ENCODE measurements around the gene SMYD3. TPM values are rescaled to one million over a fixed set of nuclear protein-coding genes. Genes with fewer than 3 reads are reported as not detected.

The SMYD3 gene
- total RNA-seq, 1 donor from 2014 or later = 23.5 TPM

GRCh38 chr1:246153796-246154212 lies 353.3 kb downstream of the SMYD3 start:
- Histone ChIP-seq H3K4me1 (ENCODE audit: control insufficient read depth in 3 of 3, insufficient read depth in 3 of 3, low read length in 3 of 3) (peaks cover 0 to 2% (median 0%) of the 10 kb centered on the region in 3 donors), H3K4me3 (ENCODE audit: low read length in 3 of 3) (no peak overlapping the region)

GRCh38 chr1:246152986-246153431 lies 354.1 kb downstream of the SMYD3 start:
- Histone ChIP-seq H3K4me3 (ENCODE audit: low read length in 3 of 3) (no peak overlapping the region), H3K9me3 (ENCODE audit: control insufficient read depth in 3 of 3, low read length in 3 of 3) (no peaks in the 10 kb centered on the region), H3K4me1 (ENCODE audit: control insufficient read depth in 3 of 3, insufficient read depth in 3 of 3, low read length in 3 of 3) (peaks cover 0 to 2% (median 0%) of the 10 kb centered on the region in 3 donors), H3K27me3 (ENCODE audit: control insufficient read depth in 3 of 3, insufficient read depth in 3 of 3, low read length in 3 of 3) (no peaks in the 10 kb centered on the region), H3K9ac (ENCODE audit: low read depth in 1 of 3, low read length in 3 of 3) (no peak overlapping the region), H3K36me3 (ENCODE audit: control insufficient read depth in 3 of 3, insufficient read depth in 3 of 3, low read length in 3 of 3) (no peaks in the 10 kb centered on the region), H3K27ac (ENCODE audit: low read depth, low read length) (no peak overlapping the region)

More at GRCh38 chr1:246153796-246154212, 353.3 kb downstream of the SMYD3 start:
- no peaks in the 10 kb centered on the region for H3K36me3 ChIP-seq (ENCODE audit: control insufficient read depth in 3 of 3, insufficient read depth in 3 of 3, low read length in 3 of 3)
- no peak overlapping the region for H3K9ac ChIP-seq (ENCODE audit: low read depth in 1 of 3, low read length in 3 of 3)
- H3K9me3 ChIP-seq (ENCODE audit: control insufficient read depth in 3 of 3, low read length in 3 of 3) = no peaks in the 10 kb centered on the region
- no peaks in the 10 kb centered on the region for H3K27me3 ChIP-seq (ENCODE audit: control insufficient read depth in 3 of 3, insufficient read depth in 3 of 3, low read length in 3 of 3)
- H3K27ac ChIP-seq (ENCODE audit: low read depth, low read length) = no peak overlapping the region

- H3K27me3 ChIP-seq (ENCODE audit: control insufficient read depth in 3 of 3, insufficient read depth in 3 of 3, low read length in 3 of 3) = no peaks in the 10 kb centered on the region
- H3K9ac ChIP-seq (ENCODE audit: low read depth in 1 of 3, low read length in 3 of 3) = no peak overlapping the region
- H3K4me3 ChIP-seq (ENCODE audit: low read length in 3 of 3) = no peak overlapping the region
- H3K36me3 ChIP-seq (ENCODE audit: control insufficient read depth in 3 of 3, insufficient read depth in 3 of 3, low read length in 3 of 3) = no peaks in the 10 kb centered on the region
- no peak overlapping the region for H3K27ac ChIP-seq (ENCODE audit: low read depth, low read length)
- H3K4me1 ChIP-seq (ENCODE audit: control insufficient read depth in 3 of 3, insufficient read depth in 3 of 3, low read length in 3 of 3) = peaks cover 0 to 2% (median 0%) of the 10 kb centered on the region in 3 donors
- no peaks in the 10 kb centered on the region for H3K9me3 ChIP-seq (ENCODE audit: control insufficient read depth in 3 of 3, low read length in 3 of 3)
These were observed 355.2 kb downstream of the SMYD3 start for GRCh38 chr1:246151796-246152434.

GRCh38 chr1:246149543-246149942 lies 357.5 kb downstream of the SMYD3 start:
- no peaks in the 10 kb centered on the region for H3K27me3 ChIP-seq (ENCODE audit: control insufficient read depth in 3 of 3, insufficient read depth in 3 of 3, low read length in 3 of 3)
- no peak overlapping the region for H3K27ac ChIP-seq (ENCODE audit: low read depth, low read length)

GRCh38 chr1:246147524-246148461 lies 359.3 kb downstream of the SMYD3 start:
- no peaks in the 10 kb centered on the region for H3K4me1 ChIP-seq (ENCODE audit: control insufficient read depth in 3 of 3, insufficient read depth in 3 of 3, low read length in 3 of 3)
- H3K9ac ChIP-seq (ENCODE audit: low read depth in 1 of 3, low read length in 3 of 3) = no peak overlapping the region
- no peaks in the 10 kb centered on the region for H3K9me3 ChIP-seq (ENCODE audit: control insufficient read depth in 3 of 3, low read length in 3 of 3)
- no peak overlapping the region for H3K4me3 ChIP-seq (ENCODE audit: low read length in 3 of 3)
- H3K27ac ChIP-seq (ENCODE audit: low read depth, low read length) = no peak overlapping the region
- H3K27me3 ChIP-seq (ENCODE audit: control insufficient read depth in 3 of 3, insufficient read depth in 3 of 3, low read length in 3 of 3) = no peaks in the 10 kb centered on the region
- no peaks in the 10 kb centered on the region for H3K36me3 ChIP-seq (ENCODE audit: control insufficient read depth in 3 of 3, insufficient read depth in 3 of 3, low read length in 3 of 3)

More at GRCh38 chr1:246149543-246149942, 357.5 kb downstream of the SMYD3 start:
- H3K4me1 ChIP-seq (ENCODE audit: control insufficient read depth in 3 of 3, insufficient read depth in 3 of 3, low read length in 3 of 3) = no peaks in the 10 kb centered on the region
- no peak overlapping the region for H3K9ac ChIP-seq (ENCODE audit: low read depth in 1 of 3, low read length in 3 of 3)
- no peak overlapping the region for H3K4me3 ChIP-seq (ENCODE audit: low read length in 3 of 3)
- H3K36me3 ChIP-seq (ENCODE audit: control insufficient read depth in 3 of 3, insufficient read depth in 3 of 3, low read length in 3 of 3) = no peaks in the 10 kb centered on the region
- H3K9me3 ChIP-seq (ENCODE audit: control insufficient read depth in 3 of 3, low read length in 3 of 3) = no peaks in the 10 kb centered on the region

- H3K9me3 ChIP-seq (ENCODE audit: control insufficient read depth in 3 of 3, low read length in 3 of 3) = no peaks in the 10 kb centered on the region
- no peak overlapping the region for H3K9ac ChIP-seq (ENCODE audit: low read depth in 1 of 3, low read length in 3 of 3)
- no peaks in the 10 kb centered on the region for H3K36me3 ChIP-seq (ENCODE audit: control insufficient read depth in 3 of 3, insufficient read depth in 3 of 3, low read length in 3 of 3)
- H3K4me3 ChIP-seq (ENCODE audit: low read length in 3 of 3) = no peak overlapping the region
- H3K4me1 ChIP-seq (ENCODE audit: control insufficient read depth in 3 of 3, insufficient read depth in 3 of 3, low read length in 3 of 3) = no peaks in the 10 kb centered on the region
- H3K27me3 ChIP-seq (ENCODE audit: control insufficient read depth in 3 of 3, insufficient read depth in 3 of 3, low read length in 3 of 3) = no peaks in the 10 kb centered on the region
- no peak overlapping the region for H3K27ac ChIP-seq (ENCODE audit: low read depth, low read length)
These were observed 360.1 kb downstream of the SMYD3 start for GRCh38 chr1:246146804-246147523.

GRCh38 chr1:246145900-246146299 lies 361.2 kb downstream of the SMYD3 start:
- Histone ChIP-seq H3K4me3 (ENCODE audit: low read length in 3 of 3) (no peak overlapping the region), H3K4me1 (ENCODE audit: control insufficient read depth in 3 of 3, insufficient read depth in 3 of 3, low read length in 3 of 3) (no peaks in the 10 kb centered on the region), H3K27ac (ENCODE audit: low read depth, low read length) (no peak overlapping the region), H3K9me3 (ENCODE audit: control insufficient read depth in 3 of 3, low read length in 3 of 3) (no peaks in the 10 kb centered on the region), H3K9ac (ENCODE audit: low read depth in 1 of 3, low read length in 3 of 3) (no peak overlapping the region), H3K27me3 (ENCODE audit: control insufficient read depth in 3 of 3, insufficient read depth in 3 of 3, low read length in 3 of 3) (no peaks in the 10 kb centered on the region), H3K36me3 (ENCODE audit: control insufficient read depth in 3 of 3, insufficient read depth in 3 of 3, low read length in 3 of 3) (no peaks in the 10 kb centered on the region)

- Histone ChIP-seq H3K36me3 (ENCODE audit: control insufficient read depth in 3 of 3, insufficient read depth in 3 of 3, low read length in 3 of 3) (no peaks in the 10 kb centered on the region), H3K9ac (ENCODE audit: low read depth in 1 of 3, low read length in 3 of 3) (no peak overlapping the region), H3K27ac (ENCODE audit: low read depth, low read length) (no peak overlapping the region), H3K9me3 (ENCODE audit: control insufficient read depth in 3 of 3, low read length in 3 of 3) (no peaks in the 10 kb centered on the region), H3K4me3 (ENCODE audit: low read length in 3 of 3) (no peak overlapping the region), H3K27me3 (ENCODE audit: control insufficient read depth in 3 of 3, insufficient read depth in 3 of 3, low read length in 3 of 3) (no peaks in the 10 kb centered on the region), H3K4me1 (ENCODE audit: control insufficient read depth in 3 of 3, insufficient read depth in 3 of 3, low read length in 3 of 3) (no peaks in the 10 kb centered on the region)
These were observed 362.1 kb downstream of the SMYD3 start for GRCh38 chr1:246144931-246145330.

GRCh38 chr1:246142320-246142893 lies 364.7 kb downstream of the SMYD3 start:
- Histone ChIP-seq H3K27ac (ENCODE audit: low read depth, low read length) (no peak overlapping the region), H3K9ac (ENCODE audit: low read depth in 1 of 3, low read length in 3 of 3) (no peak overlapping the region), H3K4me3 (ENCODE audit: low read length in 3 of 3) (no peak overlapping the region), H3K9me3 (ENCODE audit: control insufficient read depth in 3 of 3, low read length in 3 of 3) (no peaks in the 10 kb centered on the region), H3K27me3 (ENCODE audit: control insufficient read depth in 3 of 3, insufficient read depth in 3 of 3, low read length in 3 of 3) (no peaks in the 10 kb centered on the region), H3K4me1 (ENCODE audit: control insufficient read depth in 3 of 3, insufficient read depth in 3 of 3, low read length in 3 of 3) (no peaks in the 10 kb centered on the region), H3K36me3 (ENCODE audit: control insufficient read depth in 3 of 3, insufficient read depth in 3 of 3, low read length in 3 of 3) (no peaks in the 10 kb centered on the region)

Data from skeletal muscle tissue (tissue), 4 donors.